Astrocyte of the cerebellum (primary cell): ENCODE measurements around the gene NTM.

Source experiments
- DNase-seq: peaks from one replicate; pipeline ENCODE4 v3.0.0-alpha.2; 2011; ENCODE audit warnings: low read depth
- H3K4me3 ChIP-seq: 2 replicates; pipeline ENCODE4 v1.5.1; 2011; ENCODE audit warnings: mild to moderate bottlenecking, low read depth, low read length, moderate library complexity
- CTCF ChIP-seq: IDR thresholded peaks from 2 replicates; pipeline ENCODE4 v1.5.1; 2012; ENCODE audit warnings: low read length, low read depth, moderate library complexity, mild to moderate bottlenecking; ENCODE audit errors: missing control alignments
- in situ Hi-C: cut with HindIII; loops from 2 replicates; pipeline ENCODE4 v1.10.0; 2017; ENCODE audit warnings: low sequenced_read_pairs

The NTM gene

GRCh38 chr11:131982154-131982553, 611.7 kb downstream of the NTM start:
- TF ChIP-seq CTCF = no peak
- DNase-seq = no peak
- H3K4me3 ChIP-seq = no peak overlapping the region
- in situ Hi-C loops = no loop called here

GRCh38 chr11:131985846-131986301, 615.5 kb downstream of the NTM start:
- no peak for TF ChIP-seq CTCF
- H3K4me3 ChIP-seq = no peak overlapping the region
- DNase-seq = no peak
- in situ Hi-C loops = no loop called here

GRCh38 chr11:131987703-131988102, 617.3 kb downstream of the NTM start:
- no peak for DNase-seq
- no peak for TF ChIP-seq CTCF
- H3K4me3 ChIP-seq = no peak overlapping the region
- in situ Hi-C loops = no loop called here

DNA sequence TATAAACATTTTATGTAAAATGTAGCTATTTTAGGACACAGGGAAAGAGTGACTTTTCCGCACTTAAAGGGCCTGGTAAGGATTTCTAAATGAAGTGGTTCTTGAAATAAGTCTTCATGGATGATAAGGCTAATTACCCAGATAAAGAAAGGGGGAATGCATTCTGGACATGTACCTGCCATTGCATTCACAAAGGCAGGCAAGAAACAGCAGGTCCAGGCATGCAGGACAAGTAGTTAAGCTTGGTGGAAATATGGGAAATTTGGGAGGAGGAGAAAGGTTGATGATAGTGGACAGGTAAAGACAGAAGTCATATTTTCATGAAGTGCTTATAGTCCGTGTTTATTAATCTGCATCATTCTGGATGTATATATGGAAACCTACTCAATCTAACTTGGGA, 621.2 kb downstream of the NTM start:
- TF ChIP-seq CTCF = no peak
- in situ Hi-C loops = no loop called here
- H3K4me3 ChIP-seq = no peak overlapping the region
- no peak for DNase-seq

DNA sequence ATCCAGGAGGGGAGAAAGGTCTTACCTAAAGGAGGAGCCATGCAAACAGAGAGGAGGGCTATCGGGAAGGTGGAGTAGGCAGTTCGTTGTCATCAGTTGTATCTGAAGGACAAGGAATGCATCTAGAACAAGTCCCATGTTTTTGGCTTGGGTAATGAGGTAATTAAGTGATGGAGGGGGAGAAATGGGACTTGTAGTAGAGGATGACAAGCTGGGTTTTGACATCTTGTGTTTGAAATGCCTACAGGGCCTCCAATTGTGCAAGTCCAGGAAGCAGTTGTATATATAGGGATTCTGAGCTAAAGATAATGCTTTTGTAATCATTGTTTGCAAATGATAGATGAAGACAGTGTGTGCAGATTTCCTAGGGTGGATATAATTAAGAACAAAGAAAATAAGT, 622.8 kb downstream of the NTM start:
- no peak overlapping the region for H3K4me3 ChIP-seq
- no peak for DNase-seq
- in situ Hi-C loops = no loop called here
- no peak for TF ChIP-seq CTCF

DNA sequence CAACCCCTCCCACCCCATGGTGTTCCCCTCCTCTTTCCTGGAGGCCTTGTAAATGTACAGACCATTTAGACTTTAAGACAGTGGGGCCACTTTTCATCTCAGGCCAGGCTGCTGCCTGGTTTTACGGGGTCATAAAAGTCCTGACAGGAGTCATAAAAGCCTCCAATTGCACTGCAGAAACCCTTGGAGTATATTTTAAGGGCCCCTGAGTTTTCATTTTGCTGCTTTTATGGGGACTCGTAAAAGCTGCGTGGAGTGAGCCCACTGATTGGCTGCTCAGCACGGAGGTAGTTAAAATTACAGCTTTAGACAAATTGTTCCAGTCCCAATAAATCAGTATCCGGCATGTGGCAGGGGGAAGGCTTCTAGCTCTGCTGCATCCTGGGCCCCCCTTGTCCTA, 627.6 kb downstream of the NTM start:
- H3K4me3 ChIP-seq = no peak overlapping the region
- in situ Hi-C loops = no loop called here
- DNase-seq = no peak
- no peak for TF ChIP-seq CTCF

GRCh38 chr11:131999084-131999483, 628.7 kb downstream of the NTM start:
- H3K4me3 ChIP-seq = no peak overlapping the region
- in situ Hi-C loops = no loop called here
- no peak for DNase-seq
- no peak for TF ChIP-seq CTCF
